K562 treated with DMSO at 1 percent for 48 hours (cell line): ENCODE results near the gene IL1B. TPM values are rescaled to one million over a fixed set of nuclear protein-coding genes. Genes with fewer than 3 reads are reported as not detected.

ENCODE experiments used
- total RNA-seq: library from RNA; unstranded; fragments of 300-600 nt; gene quantifications from 2 replicates; pipeline ENCODE4 v1.2.3, GENCODE V29; 2022; ENCODE audit warnings: low replicate concordance; ENCODE audit errors: extremely low read depth

The IL1B gene
- total RNA-seq, result not detected in 2 replicates

DNA sequence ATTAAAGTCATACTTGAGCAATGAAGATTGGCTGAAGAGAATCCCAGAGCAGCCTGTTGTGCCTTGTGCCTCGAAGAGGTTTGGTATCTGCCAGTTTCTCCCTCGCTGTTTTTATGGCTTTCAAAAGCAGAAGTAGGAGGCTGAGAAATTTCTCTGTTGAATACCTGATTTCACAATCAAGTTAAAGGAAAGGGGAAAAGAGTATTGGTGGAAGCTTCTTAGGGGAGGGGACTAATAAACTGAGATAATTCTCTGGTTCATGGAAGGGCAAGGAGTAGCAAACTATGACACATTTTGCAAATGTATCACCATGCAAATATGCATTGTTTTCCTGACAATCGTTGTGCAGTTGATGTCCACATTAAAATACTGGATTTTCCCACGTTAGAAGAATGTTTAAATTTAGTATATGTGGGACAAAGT, at the start of gene IL1B:
Gene IL1B, minus strand, starts transcription at position 85 of the 423 bp plus-strand sequence. CDS start 550 bp downstream, outside the sequence.

DNA sequence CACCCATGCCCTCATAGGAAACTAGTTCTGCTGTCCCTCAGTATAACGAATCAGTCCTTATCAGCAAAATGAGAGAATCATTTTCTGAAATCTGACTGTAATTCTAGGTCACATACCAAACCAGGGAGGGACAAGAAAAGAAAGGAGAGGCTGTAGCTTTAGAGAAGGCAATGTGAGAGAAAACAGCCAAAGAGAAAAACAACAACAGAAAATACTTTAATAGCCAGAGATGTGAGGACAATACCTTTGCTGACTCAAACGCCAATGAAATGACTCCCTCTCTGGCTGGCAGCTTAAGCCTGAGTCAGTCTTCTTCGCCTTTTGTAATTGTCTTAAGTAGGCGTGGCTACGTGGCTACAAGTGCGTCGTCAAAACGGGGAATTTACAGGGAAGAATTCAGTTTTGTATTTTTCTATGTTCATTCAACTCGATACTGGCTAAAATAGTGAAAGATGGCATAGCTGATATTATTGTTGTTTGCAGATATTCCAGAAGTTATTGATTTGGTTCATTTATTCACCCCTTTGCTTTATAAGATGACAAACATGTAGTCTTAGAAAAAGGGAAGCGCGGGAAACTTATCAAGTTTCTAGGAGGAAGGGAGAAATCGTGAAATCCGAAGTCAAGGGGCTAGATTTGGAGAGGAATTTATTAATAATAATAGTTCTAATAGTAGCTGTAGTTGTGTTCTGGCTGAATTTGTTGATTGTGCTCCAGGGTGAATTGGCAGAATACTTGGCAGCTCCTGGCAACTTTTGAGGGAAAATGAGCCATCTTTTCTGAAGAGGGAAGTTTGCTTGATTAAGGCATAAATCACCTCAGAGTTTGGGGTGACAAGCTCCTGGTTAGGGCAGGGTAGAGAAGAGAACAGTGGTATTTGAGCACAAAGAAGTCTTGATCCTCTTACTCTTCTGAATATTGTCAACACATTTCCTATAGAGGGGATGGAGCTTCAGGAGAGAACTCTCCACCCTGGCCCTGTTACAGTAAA, 52.1 kb downstream of the IL1B start, which contains the start of gene IL1A:
Gene IL1A, minus strand, starts transcription at position 295 of the 991 bp plus-strand sequence. CDS start 723 bp downstream, outside the sequence.

Other genes starting within 250 kb of the IL1B start
- not detected in 2 replicates for gene SLC20A1, start 190.8 kb downstream of the IL1B start, total RNA-seq
- not detected in 2 replicates for gene NT5DC4, start 115.8 kb downstream of the IL1B start, total RNA-seq
- gene CKAP2L, start 72.2 kb downstream of the IL1B start, total RNA-seq, result not detected in 2 replicates
- gene IL1A, start 52.3 kb downstream of the IL1B start, total RNA-seq, result not detected in 2 replicates
- not detected in 2 replicates for gene IL37, start 74.4 kb upstream of the IL1B start, total RNA-seq
- gene IL36G, start 141.2 kb upstream of the IL1B start, total RNA-seq, result not detected in 2 replicates
- not detected in 2 replicates for gene IL36A, start 168.7 kb upstream of the IL1B start, total RNA-seq
- gene IL36B, start 216.1 kb upstream of the IL1B start, total RNA-seq, result not detected in 2 replicates
- not detected in 2 replicates for gene IL36RN, start 222.4 kb upstream of the IL1B start, total RNA-seq
- gene IL1F10, start 231.2 kb upstream of the IL1B start, total RNA-seq, result not detected in 2 replicates